ENCODE data around the gene RGS14.

The RGS14 gene

GRCh38 chr5:177311723-177312648 is 45.7 kb upstream of the RGS14 start, which contains the start of gene MXD3:
Gene MXD3, minus strand, starts transcription at chr5:177311898. Its CDS starts 68 bp downstream, at chr5:177311830.
- DNase-seq (ENCODE audit: low spot score), result peak; percentile 97
- in situ Hi-C loops (cut with MboI; ENCODE audit: low pct_unique_long_range_greater_than_20kb, low sequenced_read_pairs, unreplicated experiment), result no loop called here
- no peak for TF ChIP-seq CTCF (IDR thresholded peaks at IDR 0.05; ENCODE audit: extremely low read depth, insufficient read depth, missing control alignments)

- in situ Hi-C loops (cut with MboI; ENCODE audit: low pct_unique_long_range_greater_than_20kb, low sequenced_read_pairs, unreplicated experiment), result no loop called here
- TF ChIP-seq CTCF (IDR thresholded peaks at IDR 0.05; ENCODE audit: extremely low read depth, insufficient read depth, missing control alignments), result peak; percentile 34
- DNase-seq (ENCODE audit: low spot score), result no peak
These were observed 45.0 kb upstream of the RGS14 start for GRCh38 chr5:177312649-177313181.

GRCh38 chr5:177313561-177314259 is 44.0 kb upstream of the RGS14 start:
- in situ Hi-C loops (cut with MboI; ENCODE audit: low pct_unique_long_range_greater_than_20kb, low sequenced_read_pairs, unreplicated experiment), result no loop called here
- no peak for DNase-seq (ENCODE audit: low spot score)
- no peak for TF ChIP-seq CTCF (IDR thresholded peaks at IDR 0.05; ENCODE audit: extremely low read depth, insufficient read depth, missing control alignments)

GRCh38 chr5:177314376-177315342 is 43.1 kb upstream of the RGS14 start:
- DNase-seq (ENCODE audit: low spot score), result no peak
- in situ Hi-C loops (cut with MboI; ENCODE audit: low pct_unique_long_range_greater_than_20kb, low sequenced_read_pairs, unreplicated experiment), result no loop called here
- TF ChIP-seq CTCF (IDR thresholded peaks at IDR 0.05; ENCODE audit: extremely low read depth, insufficient read depth, missing control alignments), result no peak

GRCh38 chr5:177315411-177315810 is 42.3 kb upstream of the RGS14 start:
- in situ Hi-C loops (cut with MboI; ENCODE audit: low pct_unique_long_range_greater_than_20kb, low sequenced_read_pairs, unreplicated experiment), result no loop called here
- no peak for TF ChIP-seq CTCF (IDR thresholded peaks at IDR 0.05; ENCODE audit: extremely low read depth, insufficient read depth, missing control alignments)
- DNase-seq (ENCODE audit: low spot score), result no peak
